ENCODE results near the gene SLC26A5. TPM values are rescaled to one million over a fixed set of nuclear protein-coding genes. Genes with fewer than 3 reads are reported as not detected.

The SLC26A5 gene
- total and polyA plus RNA-seq, 2 experiments from 2014 or later, result 0.30 TPM; not detected in 1

DNA sequence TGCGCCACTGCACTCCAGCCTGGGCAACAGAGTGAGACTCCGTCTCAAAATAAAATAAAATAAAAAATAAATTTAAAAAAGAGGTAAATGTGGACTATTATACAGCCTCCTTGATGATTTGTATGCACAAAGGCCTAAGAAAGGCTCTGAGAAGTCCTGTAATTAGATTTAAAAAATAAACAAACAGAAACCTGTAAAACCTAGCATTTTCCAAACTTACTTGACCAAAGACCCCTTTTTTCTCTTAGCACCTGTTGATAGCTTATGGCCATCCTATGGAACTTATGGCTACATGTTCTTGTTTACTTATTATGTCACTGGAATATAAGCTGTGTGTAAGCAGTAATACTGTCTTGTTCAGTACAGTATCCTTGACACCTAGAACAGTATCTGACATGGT lies 107.1 kb downstream of the SLC26A5 start:
- H3K9me2 ChIP-seq (replicated peaks; ENCODE audit: insufficient read depth), result no peaks in the 10 kb centered on the region
- H3K27ac ChIP-seq, result no peak overlapping the region
- H3K79me2 ChIP-seq, result peaks cover 64% of the 10 kb centered on the region
- no peaks in the 10 kb centered on the region for H4K20me1 ChIP-seq (ENCODE audit: insufficient read depth, poor library complexity, severe bottlenecking)
- H2AFZ ChIP-seq, result no peak overlapping the region
- no peak overlapping the region for H3K4me2 ChIP-seq
- WGBS (ENCODE audit: low lambda C conversion rate, missing lambda C conversion rate), result 96% methylated on average over 2 of the region's 2 CpGs
- H3K4me3 ChIP-seq, result no peak overlapping the region
- peaks cover 11% of the 10 kb centered on the region for H3K4me1 ChIP-seq (ENCODE audit: insufficient read depth)
- TF ChIP-seq, protein P1, sequence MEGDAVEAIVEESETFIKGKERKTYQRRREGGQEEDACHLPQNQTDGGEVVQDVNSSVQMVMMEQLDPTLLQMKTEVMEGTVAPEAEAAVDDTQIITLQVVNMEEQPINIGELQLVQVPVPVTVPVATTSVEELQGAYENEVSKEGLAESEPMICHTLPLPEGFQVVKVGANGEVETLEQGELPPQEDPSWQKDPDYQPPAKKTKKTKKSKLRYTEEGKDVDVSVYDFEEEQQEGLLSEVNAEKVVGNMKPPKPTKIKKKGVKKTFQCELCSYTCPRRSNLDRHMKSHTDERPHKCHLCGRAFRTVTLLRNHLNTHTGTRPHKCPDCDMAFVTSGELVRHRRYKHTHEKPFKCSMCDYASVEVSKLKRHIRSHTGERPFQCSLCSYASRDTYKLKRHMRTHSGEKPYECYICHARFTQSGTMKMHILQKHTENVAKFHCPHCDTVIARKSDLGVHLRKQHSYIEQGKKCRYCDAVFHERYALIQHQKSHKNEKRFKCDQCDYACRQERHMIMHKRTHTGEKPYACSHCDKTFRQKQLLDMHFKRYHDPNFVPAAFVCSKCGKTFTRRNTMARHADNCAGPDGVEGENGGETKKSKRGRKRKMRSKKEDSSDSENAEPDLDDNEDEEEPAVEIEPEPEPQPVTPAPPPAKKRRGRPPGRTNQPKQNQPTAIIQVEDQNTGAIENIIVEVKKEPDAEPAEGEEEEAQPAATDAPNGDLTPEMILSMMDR (IDR thresholded peaks at IDR 0.05; ENCODE audit: poor library complexity), result no peak
- TF ChIP-seq EZH2 (IDR thresholded peaks at IDR 0.05; ENCODE audit: borderline replicate concordance) (no peak), EZH2phosphoT487 (IDR thresholded peaks at IDR 0.05; ENCODE audit: low read depth, severe bottlenecking, unreplicated experiment) (no peak)
- H3K36me3 ChIP-seq (replicated peaks; ENCODE audit: insufficient read depth, low read depth), result peaks cover 3% of the 10 kb centered on the region
- DNase-seq (ENCODE audit: low spot score), result no peak
- H3K9me3 ChIP-seq (ENCODE audit: low read depth), result no peaks in the 10 kb centered on the region
- H3K27me3 ChIP-seq, result no peaks in the 10 kb centered on the region

DNA sequence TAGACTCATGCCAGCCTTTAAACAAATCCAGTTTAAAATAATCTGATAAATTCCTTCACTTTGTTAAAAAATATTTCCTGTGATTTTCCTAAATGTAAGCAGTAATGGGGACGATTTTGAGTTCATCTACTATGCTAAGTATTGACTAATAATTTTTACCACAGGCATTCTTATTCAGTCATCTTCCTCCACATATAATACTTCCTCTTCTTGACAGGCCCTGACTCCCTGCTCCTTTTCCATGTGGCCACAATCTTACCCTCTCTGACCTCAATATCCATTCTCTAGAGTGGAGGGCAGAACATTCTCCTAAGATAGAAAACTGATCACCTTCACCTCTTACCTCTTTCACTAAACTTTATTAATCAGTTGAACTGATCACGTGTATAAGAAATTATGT lies 109.2 kb downstream of the SLC26A5 start:
- DNase-seq (ENCODE audit: low spot score), result no peak
- Histone ChIP-seq H3K9me3 (ENCODE audit: low read depth) (no peaks in the 10 kb centered on the region), H3K79me2 (peaks cover 43% of the 10 kb centered on the region), H3K27me3 (no peaks in the 10 kb centered on the region), H3K9me2 (replicated peaks; ENCODE audit: insufficient read depth) (no peaks in the 10 kb centered on the region), H3K4me1 (ENCODE audit: insufficient read depth) (no peaks in the 10 kb centered on the region), H3K4me3 (no peak overlapping the region), H3K27ac (no peak overlapping the region), H3K4me2 (no peak overlapping the region), H4K20me1 (ENCODE audit: insufficient read depth, poor library complexity, severe bottlenecking) (no peaks in the 10 kb centered on the region), H2AFZ (no peak overlapping the region), H3K36me3 (replicated peaks; ENCODE audit: insufficient read depth, low read depth) (peaks cover 3% of the 10 kb centered on the region)
- 90% methylated on average over 2 of the region's 2 CpGs for WGBS (ENCODE audit: low lambda C conversion rate, missing lambda C conversion rate)
- TF ChIP-seq EZH2 (IDR thresholded peaks at IDR 0.05; ENCODE audit: borderline replicate concordance) (no peak), EZH2phosphoT487 (IDR thresholded peaks at IDR 0.05; ENCODE audit: low read depth, severe bottlenecking, unreplicated experiment) (no peak)
- TF ChIP-seq, protein P1 (IDR thresholded peaks at IDR 0.05; ENCODE audit: poor library complexity), result no peak

DNA sequence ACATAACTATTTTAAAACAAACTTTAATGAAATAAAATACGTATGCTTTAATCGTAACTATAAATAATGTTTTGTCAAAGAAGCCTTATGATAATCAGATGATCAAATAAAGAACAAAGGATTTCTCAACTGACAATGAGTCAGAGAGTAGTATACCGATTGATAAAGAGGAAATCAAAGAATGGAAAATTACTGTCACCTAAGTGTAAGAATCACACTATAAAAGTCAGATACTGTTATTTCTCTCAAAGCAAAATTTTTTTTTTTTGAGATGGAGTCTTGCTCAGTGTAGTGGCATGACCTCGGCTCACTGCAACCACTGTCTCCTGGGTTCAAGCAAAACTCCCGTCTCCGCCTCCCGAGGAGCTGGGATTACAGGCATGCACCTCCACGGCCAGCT lies 120.3 kb downstream of the SLC26A5 start:
- no peak for TF ChIP-seq EZH2phosphoT487 (IDR thresholded peaks at IDR 0.05; ENCODE audit: low read depth, severe bottlenecking, unreplicated experiment)
- no peak for TF ChIP-seq EZH2 (IDR thresholded peaks at IDR 0.05; ENCODE audit: borderline replicate concordance)
- TF ChIP-seq, protein P1 (IDR thresholded peaks at IDR 0.05; ENCODE audit: poor library complexity), result no peak
- 97% methylated on average over 8 of the region's 8 CpGs for WGBS (ENCODE audit: low lambda C conversion rate, missing lambda C conversion rate)
- no peak for DNase-seq (ENCODE audit: low spot score)
- H3K9me3 ChIP-seq (ENCODE audit: low read depth), result no peaks in the 10 kb centered on the region
- H3K27me3 ChIP-seq, result no peaks in the 10 kb centered on the region
- H3K27ac ChIP-seq, result no peak overlapping the region
- no peaks in the 10 kb centered on the region for H3K9me2 ChIP-seq (replicated peaks; ENCODE audit: insufficient read depth)
- H3K36me3 ChIP-seq (replicated peaks; ENCODE audit: insufficient read depth, low read depth), result peaks cover 4% of the 10 kb centered on the region
- H3K4me3 ChIP-seq, result no peak overlapping the region
- H2AFZ ChIP-seq, result no peak overlapping the region
- H4K20me1 ChIP-seq (ENCODE audit: insufficient read depth, poor library complexity, severe bottlenecking), result no peaks in the 10 kb centered on the region
- H3K4me1 ChIP-seq (ENCODE audit: insufficient read depth), result no peaks in the 10 kb centered on the region
- peaks cover 8% of the 10 kb centered on the region for H3K79me2 ChIP-seq
- no peak overlapping the region for H3K4me2 ChIP-seq

Small RNA genes lying within 50 kb of the gene (small RNA-seq; reads per million reads assigned to genes)
- gene RF00019, result not detected
- gene RPS29P16, result not detected

Other genes starting within 250 kb of the SLC26A5 start
- 59.3 and 67.6 TPM in 2 replicates for gene PMPCB, start 148.8 kb downstream of the SLC26A5 start, total RNA-seq
- 53.3 and 63.0 TPM in 2 replicates for gene PMPCB, start 148.8 kb downstream of the SLC26A5 start, polyA plus RNA-seq
- 22.8 and 24.8 TPM in 2 replicates for gene DNAJC2, start 101.4 kb downstream of the SLC26A5 start, total RNA-seq
- gene DNAJC2, start 101.4 kb downstream of the SLC26A5 start, polyA plus RNA-seq, result 33.7 and 38.2 TPM in 2 replicates
- gene PSMC2, start 98.6 kb downstream of the SLC26A5 start, total RNA-seq, result 126 and 158 TPM in 2 replicates
- 138 and 143 TPM in 2 replicates for gene PSMC2, start 98.6 kb downstream of the SLC26A5 start, polyA plus RNA-seq